Measurements from ENCODE around the gene SNX32.

DNA sequence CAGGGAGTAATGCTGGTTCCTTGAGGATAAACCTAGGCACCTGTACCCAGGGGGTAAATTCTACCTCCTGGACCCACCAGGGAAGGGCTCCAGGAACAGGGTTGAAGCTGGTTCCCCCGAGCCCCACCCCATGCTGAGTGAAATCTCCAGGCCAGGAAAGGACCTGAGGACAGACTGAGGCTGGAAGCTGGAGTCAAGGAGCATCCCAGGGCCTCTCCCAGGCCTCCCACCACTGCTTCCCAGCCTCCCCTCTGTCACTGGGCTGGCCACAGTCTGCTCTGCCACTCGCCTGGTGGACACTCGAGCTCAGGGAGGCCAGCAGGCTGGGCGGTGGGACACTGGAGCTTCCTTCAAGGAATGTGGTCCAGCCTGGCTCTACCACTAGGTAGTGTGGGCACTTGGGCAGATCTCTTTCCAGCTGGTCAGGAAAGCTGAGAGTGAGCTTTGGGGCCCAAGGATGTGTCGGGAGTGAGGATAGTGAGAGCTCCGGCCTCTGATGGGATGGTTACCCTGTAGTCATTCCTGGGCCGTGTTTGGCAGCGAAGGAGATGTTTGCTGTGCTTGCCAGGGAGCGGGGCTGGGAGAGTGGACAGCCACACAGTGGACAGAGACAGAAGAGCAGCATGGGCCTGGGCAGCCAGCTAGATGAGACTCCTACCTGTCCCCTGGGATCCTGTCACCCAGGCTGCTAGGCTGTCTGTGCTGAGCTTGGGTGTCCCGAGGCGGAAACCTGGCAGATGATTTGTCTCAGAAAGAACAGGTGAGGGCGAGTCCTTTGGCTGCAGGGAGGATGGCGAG, 43.5 kb upstream of the SNX32 start:
- TF ChIP-seq, protein P1, sequence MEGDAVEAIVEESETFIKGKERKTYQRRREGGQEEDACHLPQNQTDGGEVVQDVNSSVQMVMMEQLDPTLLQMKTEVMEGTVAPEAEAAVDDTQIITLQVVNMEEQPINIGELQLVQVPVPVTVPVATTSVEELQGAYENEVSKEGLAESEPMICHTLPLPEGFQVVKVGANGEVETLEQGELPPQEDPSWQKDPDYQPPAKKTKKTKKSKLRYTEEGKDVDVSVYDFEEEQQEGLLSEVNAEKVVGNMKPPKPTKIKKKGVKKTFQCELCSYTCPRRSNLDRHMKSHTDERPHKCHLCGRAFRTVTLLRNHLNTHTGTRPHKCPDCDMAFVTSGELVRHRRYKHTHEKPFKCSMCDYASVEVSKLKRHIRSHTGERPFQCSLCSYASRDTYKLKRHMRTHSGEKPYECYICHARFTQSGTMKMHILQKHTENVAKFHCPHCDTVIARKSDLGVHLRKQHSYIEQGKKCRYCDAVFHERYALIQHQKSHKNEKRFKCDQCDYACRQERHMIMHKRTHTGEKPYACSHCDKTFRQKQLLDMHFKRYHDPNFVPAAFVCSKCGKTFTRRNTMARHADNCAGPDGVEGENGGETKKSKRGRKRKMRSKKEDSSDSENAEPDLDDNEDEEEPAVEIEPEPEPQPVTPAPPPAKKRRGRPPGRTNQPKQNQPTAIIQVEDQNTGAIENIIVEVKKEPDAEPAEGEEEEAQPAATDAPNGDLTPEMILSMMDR (IDR thresholded peaks at IDR 0.05; ENCODE audit: insufficient read depth, low read length), result no peak
- no peak for TF ChIP-seq GABPA (IDR thresholded peaks at IDR 0.05; ENCODE audit: low read depth)
- no peak for TF ChIP-seq POLR2AphosphoS5 (IDR thresholded peaks at IDR 0.05; ENCODE audit: low read depth)

All from HL-60 (cell line).